SK-N-SH (cell line): ENCODE results near the gene GRM8. TPM values are rescaled to one million over a fixed set of nuclear protein-coding genes. Genes with fewer than 3 reads are reported as not detected.

Experiments used
- CTCF ChIA-PET: fragments of 300-600, 350-600 bp; formaldehyde crosslinking; extraction: SDS; loops from one replicate; lab custom pipeline; 2021; lab: Yijun Ruan, JAX
- POLR2A ChIA-PET: fragments of 350-600 bp; sonication (Branson Sonifier 250); formaldehyde crosslinking; extraction: SDS; loops from one replicate; lab custom pipeline; 2020; ENCODE audit warnings: antibody characterized with exemption, inconsistent platforms; lab: Yijun Ruan, JAX
- DNase-seq: peaks from one replicate; pipeline ENCODE4 v3.0.0; 2012
- H2AFZ ChIP-seq: fragments of 200-600 bp; sonication (generic); 2 replicates; pipeline ENCODE4 v1.8.1; 2016; ENCODE audit warnings: antibody characterized with exemption, mild to moderate bottlenecking, low read depth
- H3F3A ChIP-seq: fragments of 200-600 bp; sonication (generic); replicated peaks from 2 replicates; pipeline ENCODE3; 2016; ENCODE audit warnings: antibody characterized with exemption, mild to moderate bottlenecking; ENCODE audit not compliant: insufficient read depth
- H3K27ac ChIP-seq, 2 experiments: fragments of 200-500 bp in 1 of 2; fragments of 200-600 bp in 1 of 2; sonication (Bioruptor generic) in 1 of 2; sonication (generic), shearing (Covaris generic) in 1 of 2; 2 replicates each; pipeline versions ENCODE4 v1.5.1 to v1.6.1; 2014 to 2016; ENCODE audit warnings: low read depth in 2 of 2, inconsistent platforms in 1 of 2, low read length in 1 of 2, mild to moderate bottlenecking in 1 of 2, mixed read lengths in 1 of 2
- H3K27me3 ChIP-seq: fragments of 200-600 bp; sonication (generic), shearing (Covaris generic); 2 replicates; pipeline ENCODE4 v1.6.1; 2016; ENCODE audit warnings: mixed run types; ENCODE audit not compliant: insufficient read depth
- H3K36me3 ChIP-seq, 2 experiments: fragments of 200-500 bp in 1 of 2; fragments of 200-600 bp in 1 of 2; sonication (Bioruptor generic) in 1 of 2; sonication (generic) in 1 of 2; replicated peaks in 1 of 2; 2 replicates each; pipeline versions ENCODE3 to v1.5.1; 2014 to 2016; ENCODE audit warnings: low read length in 1 of 2, mild to moderate bottlenecking in 1 of 2; ENCODE audit not compliant: insufficient read depth in 2 of 2, control insufficient read depth in 1 of 2
- H3K4me1 ChIP-seq, 2 experiments: fragments of 200-500 bp in 1 of 2; fragments of 200-600 bp in 1 of 2; sonication (Bioruptor generic) in 1 of 2; sonication (generic), shearing (Covaris generic) in 1 of 2; 2 replicates each; pipeline versions ENCODE4 v1.5.1 to v1.6.1; 2014 to 2016; ENCODE audit warnings: low read depth in 1 of 2, low read length in 1 of 2, mixed run types in 1 of 2; ENCODE audit not compliant: insufficient read depth in 2 of 2, control insufficient read depth in 1 of 2
- H3K4me2 ChIP-seq: fragments of 200-600 bp; sonication (generic), shearing (Covaris generic); 2 replicates; pipeline ENCODE4 v1.6.1; 2017; ENCODE audit warnings: mixed run types
- H3K4me3 ChIP-seq, 2 experiments: fragments of 200-500 bp in 1 of 2; fragments of 200-600 bp in 1 of 2; sonication (Bioruptor generic) in 1 of 2; sonication (generic), shearing (Covaris generic) in 1 of 2; 2 replicates each; pipeline versions ENCODE4 v1.5.1 to v1.8.1; 2014 to 2016; ENCODE audit warnings: low read depth in 2 of 2, inconsistent platforms in 1 of 2, low read length in 1 of 2, mild to moderate bottlenecking in 1 of 2, mixed read lengths in 1 of 2, moderate library complexity in 1 of 2
- H3K79me2 ChIP-seq: fragments of 200-600 bp; sonication (generic); 2 replicates; pipeline ENCODE4 v1.8.1; 2017; ENCODE audit warnings: mild to moderate bottlenecking; ENCODE audit not compliant: insufficient read depth
- H3K9ac ChIP-seq: fragments of 200-600 bp; sonication (generic); 2 replicates; pipeline ENCODE4 v1.6.1; 2017; ENCODE audit warnings: mixed run types
- H3K9me2 ChIP-seq: fragments of 200-600 bp; sonication (generic); 2 replicates; pipeline ENCODE4 v1.6.1; 2017; ENCODE audit warnings: mixed run types
- H3K9me3 ChIP-seq: fragments of 200-600 bp; sonication (generic); 2 replicates; pipeline ENCODE4 v1.6.1; 2017; ENCODE audit warnings: mixed run types, mild to moderate bottlenecking, moderate library complexity
- H4K20me1 ChIP-seq: fragments of 200-600 bp; sonication (generic); 2 replicates; pipeline ENCODE4 v1.6.1; 2017; ENCODE audit warnings: mild to moderate bottlenecking, mixed run types; ENCODE audit not compliant: insufficient read depth
- CHD2 ChIP-seq: fragments of 150-350 bp; IDR thresholded peaks from 2 replicates; pipeline ENCODE4 v1.6.1; 2018; ENCODE audit warnings: low read length; ENCODE audit not compliant: partially characterized antibody
- FOSL2 ChIP-seq: IDR thresholded peaks from 2 replicates; pipeline ENCODE4 v1.4.0; 2012; ENCODE audit warnings: low read depth, mild to moderate bottlenecking, moderate library complexity, borderline replicate concordance
- FOXJ3 ChIP-seq: sonication (generic); formaldehyde crosslinking; IDR thresholded peaks from 2 replicates; pipeline ENCODE4 v1.5.1; 2020; ENCODE audit warnings: mild to moderate bottlenecking, missing genetic modification reagents
- GABPA ChIP-seq: IDR thresholded peaks from 2 replicates; pipeline ENCODE4 v1.4.0; 2012; ENCODE audit warnings: low read depth, mild to moderate bottlenecking
- GATA2 ChIP-seq: sonication (generic); formaldehyde crosslinking; IDR thresholded peaks from 2 replicates; pipeline ENCODE4 v1.5.0; 2020; ENCODE audit warnings: mild to moderate bottlenecking, missing genetic modification reagents
- MAX ChIP-seq: IDR thresholded peaks from 2 replicates; pipeline ENCODE4 v1.4.0; 2012; ENCODE audit warnings: low read depth
- NFIC ChIP-seq: IDR thresholded peaks from 2 replicates; pipeline ENCODE4 v1.4.0; 2012; ENCODE audit warnings: borderline replicate concordance
- RAD21 ChIP-seq: IDR thresholded peaks from 2 replicates; pipeline ENCODE4 v1.6.1; 2012; ENCODE audit warnings: mild to moderate bottlenecking, low read length
- RCOR1 ChIP-seq: fragments of 150-350 bp; IDR thresholded peaks from 2 replicates; pipeline ENCODE4 v1.6.1; 2017; ENCODE audit warnings: antibody characterized with exemption, low read length
- REST ChIP-seq: IDR thresholded peaks from 2 replicates; pipeline ENCODE4 v1.6.1; 2012; ENCODE audit warnings: mild to moderate bottlenecking, low read depth, low read length, moderate library complexity
- RXRA ChIP-seq: IDR thresholded peaks from 2 replicates; pipeline ENCODE4 v1.4.0; 2012; ENCODE audit warnings: low read depth, mild to moderate bottlenecking, borderline replicate concordance
- SMC3 ChIP-seq: IDR thresholded peaks from 2 replicates; pipeline ENCODE4 v1.6.1; 2012; ENCODE audit warnings: low read depth, low read length, improper control_type of control experiment
- USF1 ChIP-seq: IDR thresholded peaks from 2 replicates; pipeline ENCODE4 v1.4.0; 2012; ENCODE audit warnings: low read depth, borderline replicate concordance
- ZBTB33 ChIP-seq: IDR thresholded peaks from 2 replicates; pipeline ENCODE4 v1.4.0; 2012; ENCODE audit warnings: low read depth, borderline replicate concordance
- WGBS: methylation state at CpG from one replicate; pipeline ENCODE4 v1.1.6; 2017; ENCODE audit warnings: low lambda C conversion rate; 5-methylcytosine and 5-hydroxymethylcytosine counted together
- polyA plus RNA-seq, 3 experiments: library from polyadenylated mRNA; depleted of rRNA; stranded (reverse); fragments of >200 nt; gene quantifications; 2 replicates each; pipeline ENCODE4 v1.2.3, GENCODE V29; 2012

GRM8 gene
- polyA plus RNA-seq, 1 of the 3 experiments (the other 2 are of a cell fraction) = 0.10 TPM

- WGBS = 64% methylated on average over 13 of the region's 14 CpGs
- no peaks in the 10 kb centered on the region for H3K4me1 ChIP-seq
- H4K20me1 ChIP-seq = no peaks in the 10 kb centered on the region
- CTCF ChIA-PET = no interaction called here
- no peaks in the 10 kb centered on the region for H3K9me3 ChIP-seq
- H3F3A ChIP-seq = no peaks in the 10 kb centered on the region
- no peak overlapping the region for H2AFZ ChIP-seq
- H3K9ac ChIP-seq = no peak overlapping the region
- POLR2A ChIA-PET = no interaction called here
- no peak overlapping the region for H3K4me2 ChIP-seq
- no peak overlapping the region for H3K27ac ChIP-seq
- no peak overlapping the region for H3K4me3 ChIP-seq
- no peaks in the 10 kb centered on the region for H3K27me3 ChIP-seq
- H3K9me2 ChIP-seq = no peaks in the 10 kb centered on the region
- no peaks in the 10 kb centered on the region for H3K79me2 ChIP-seq
- no peaks in the 10 kb centered on the region for H3K36me3 ChIP-seq
- DNase-seq = no peak
- no peak for TF ChIP-seq SMC3
- TF ChIP-seq RCOR1 = no peak
- TF ChIP-seq GATA2 = no peak
- TF ChIP-seq NFIC = no peak
- no peak for TF ChIP-seq FOXJ3 (CRISPR knock-in tag)
- TF ChIP-seq FOSL2 = no peak
- TF ChIP-seq GABPA = no peak
- TF ChIP-seq MAX = no peak
- no peak for TF ChIP-seq REST
- no peak for TF ChIP-seq RAD21
- TF ChIP-seq USF1 = no peak
- no peak for TF ChIP-seq CHD2
- no peak for TF ChIP-seq RXRA
- TF ChIP-seq ZBTB33 = no peak
Observed at GRCh38 chr7:126667742-126668366, 584.9 kb downstream of the GRM8 start.
